Coronary artery (tissue), 2 donors: Measurements from ENCODE around the gene KHDC1.
"Not testable (repeated sequence)": the region's sequence is repeated elsewhere in the genome, so short reads cannot be mapped to it uniquely, and the experiment has no call there.

Experiments
- DNase-seq: peaks from one replicate; pipeline ENCODE4 v3.0.0-alpha.2; 2017; ENCODE audit warnings: low spot score
- H3K27ac ChIP-seq, 2 donors: fragments of 200-600 bp; sonication (generic); one replicate each; pipeline ENCODE4 v1.5.1; 2016 to 2019
- H3K4me3 ChIP-seq: fragments of 200-600 bp; sonication (generic); 2 replicates; pipeline ENCODE4 v1.5.1; 2016; ENCODE audit warnings: mild to moderate bottlenecking, moderate library complexity
- CTCF ChIP-seq: fragments of 200-600 bp; sonication (generic); IDR thresholded peaks from one replicate; pipeline ENCODE4 v1.5.1; 2019; ENCODE audit warnings: antibody characterized with exemption

The KHDC1 gene

GRCh38 chr6:73264446-73264845, 1.4 kb upstream of the KHDC1 start:
- no peak for TF ChIP-seq CTCF
- DNase-seq, result no peak
- Histone ChIP-seq H3K27ac (no peak overlapping the region), H3K4me3 (no peak overlapping the region)

GRCh38 chr6:73263570-73263909, 544 bp upstream of the KHDC1 start:
- no peak overlapping the region for H3K27ac ChIP-seq
- peak overlapping the region; percentile 92 for H3K4me3 ChIP-seq
- TF ChIP-seq CTCF, result no peak
- DNase-seq, result no peak

- Histone ChIP-seq H3K27ac (no peak overlapping the region), H3K4me3 (no peak overlapping the region)
- no peak for TF ChIP-seq CTCF
- DNase-seq, result no peak
Observed at GRCh38 chr6:73258721-73259120, 4.3 kb downstream of the KHDC1 start.

- H3K27ac ChIP-seq, H3K4me3 ChIP-seq, DNase-seq: not testable (repeated sequence)
Observed at GRCh38 chr6:73254323-73254722, 8.7 kb downstream of the KHDC1 start.

GRCh38 chr6:73252703-73253102, 10.3 kb downstream of the KHDC1 start:
- no peak overlapping the region for H3K4me3 ChIP-seq
- TF ChIP-seq CTCF, result no peak
- H3K27ac ChIP-seq, result no peak overlapping the region
- DNase-seq, result no peak

- DNase-seq, result no peak
- TF ChIP-seq CTCF, result no peak
- Histone ChIP-seq H3K4me3 (no peak overlapping the region), H3K27ac (no peak overlapping the region)
Observed at GRCh38 chr6:73250016-73250415, 13.0 kb downstream of the KHDC1 start.

- no peak for TF ChIP-seq CTCF
- no peak overlapping the region for H3K4me3 ChIP-seq
- DNase-seq, result no peak
- no peak overlapping the region for H3K27ac ChIP-seq
Observed at GRCh38 chr6:73248192-73248903, 14.6 kb downstream of the KHDC1 start.

- Histone ChIP-seq H3K4me3 (no peak overlapping the region), H3K27ac (no peak overlapping the region)
- no peak for DNase-seq
- TF ChIP-seq CTCF, result no peak
Observed at GRCh38 chr6:73242001-73242400, 21.0 kb downstream of the KHDC1 start.
